Loucy (cell line): ENCODE measurements around the gene CASQ2.

Experiments used
- CTCF ChIP-seq: fragments of 200-600 bp; sonication (generic); conservative IDR thresholded peaks from 2 replicates; pipeline ENCODE4 v1.5.1; 2014; ENCODE audit warnings: mild to moderate bottlenecking, antibody characterized with exemption, low read length
- EZH2phosphoT487 ChIP-seq: fragments of 200-600 bp; IDR thresholded peaks from 2 replicates; pipeline ENCODE4 v1.6.1; 2018; ENCODE audit warnings: antibody characterized with exemption, mild to moderate bottlenecking, moderate library complexity, borderline replicate concordance

DNA sequence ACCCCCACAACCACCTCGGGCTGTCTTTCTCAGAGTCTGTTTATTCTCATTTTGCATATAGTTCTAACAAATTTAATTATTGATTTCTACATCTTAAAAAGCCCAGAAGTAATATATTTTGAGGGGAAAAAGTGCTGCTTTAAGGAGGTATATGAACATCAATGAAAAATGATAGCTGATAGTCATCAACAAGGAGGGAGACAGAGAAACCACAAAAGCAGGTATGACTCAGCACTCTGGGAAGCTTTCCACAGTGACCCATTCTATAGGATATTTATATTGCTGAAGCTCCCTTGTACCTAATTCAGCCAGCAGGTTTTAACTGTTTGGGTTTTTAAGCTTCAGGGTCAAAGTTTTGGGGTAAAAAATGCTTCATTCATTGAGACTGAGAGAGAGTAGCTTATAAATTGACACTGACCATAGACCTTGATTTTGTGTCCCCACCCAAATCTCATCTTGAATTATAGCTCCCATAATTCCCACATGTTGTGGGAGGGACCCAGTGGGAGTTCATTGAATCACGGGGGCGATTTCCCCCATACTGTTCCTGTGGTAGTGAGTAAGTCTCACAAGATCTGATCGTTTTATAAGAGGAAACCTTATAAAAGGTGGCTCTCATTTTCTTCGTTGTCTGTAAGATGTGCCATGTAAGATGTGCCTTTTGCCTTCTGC is 99.4 kb downstream of the CASQ2 start:
- no peak for TF ChIP-seq CTCF
- TF ChIP-seq EZH2phosphoT487, result no peak
